Fibroblast of lung (primary cell): ENCODE results near the gene GRAP2.

Experiments
- EZH2 ChIP-seq: IDR thresholded peaks from 2 replicates; pipeline ENCODE4 v1.5.1; 2012; ENCODE audit warnings: low read length, control low read depth, mild to moderate bottlenecking; ENCODE audit errors: missing control alignments
- TF ChIP-seq, protein P1 (sequence below), 2 donors: IDR thresholded peaks in 1 of 2; conservative IDR thresholded peaks in 1 of 2; 1 replicate in 1 of 2; 2 replicates in 1 of 2; pipeline ENCODE4 v1.5.1; 2011 to 2012; ENCODE audit warnings: low read length in 2 of 2, control low read depth in 1 of 2, inconsistent platforms in 1 of 2, low read depth in 1 of 2, mild to moderate bottlenecking in 1 of 2

GRCh38 chr22:40018051-40018450 is 117.2 kb downstream of the GRAP2 start:
- no peak for TF ChIP-seq EZH2
- TF ChIP-seq, protein P1, sequence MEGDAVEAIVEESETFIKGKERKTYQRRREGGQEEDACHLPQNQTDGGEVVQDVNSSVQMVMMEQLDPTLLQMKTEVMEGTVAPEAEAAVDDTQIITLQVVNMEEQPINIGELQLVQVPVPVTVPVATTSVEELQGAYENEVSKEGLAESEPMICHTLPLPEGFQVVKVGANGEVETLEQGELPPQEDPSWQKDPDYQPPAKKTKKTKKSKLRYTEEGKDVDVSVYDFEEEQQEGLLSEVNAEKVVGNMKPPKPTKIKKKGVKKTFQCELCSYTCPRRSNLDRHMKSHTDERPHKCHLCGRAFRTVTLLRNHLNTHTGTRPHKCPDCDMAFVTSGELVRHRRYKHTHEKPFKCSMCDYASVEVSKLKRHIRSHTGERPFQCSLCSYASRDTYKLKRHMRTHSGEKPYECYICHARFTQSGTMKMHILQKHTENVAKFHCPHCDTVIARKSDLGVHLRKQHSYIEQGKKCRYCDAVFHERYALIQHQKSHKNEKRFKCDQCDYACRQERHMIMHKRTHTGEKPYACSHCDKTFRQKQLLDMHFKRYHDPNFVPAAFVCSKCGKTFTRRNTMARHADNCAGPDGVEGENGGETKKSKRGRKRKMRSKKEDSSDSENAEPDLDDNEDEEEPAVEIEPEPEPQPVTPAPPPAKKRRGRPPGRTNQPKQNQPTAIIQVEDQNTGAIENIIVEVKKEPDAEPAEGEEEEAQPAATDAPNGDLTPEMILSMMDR (conservative IDR thresholded peaks at IDR 0.05 in 1 of 2, IDR thresholded peaks at IDR 0.05 in 1 of 2; ENCODE audit: low read depth in 1 of 2, low read length in 2 of 2), result no peak
